ENCODE measurements around the gene TSPAN32.
A peak's percentile ranks its signal among the peaks of the same experiment; 100 is the strongest.

The TSPAN32 gene

GRCh38 chr11:2301631-2302305 lies at the start of gene TSPAN32, which contains the start of gene C11orf21:
Gene TSPAN32, plus strand, starts transcription at chr11:2302013. Its CDS starts 137 bp downstream, at chr11:2302150.
Gene C11orf21, minus strand, starts transcription at chr11:2301918. Its CDS starts 110 bp downstream, at chr11:2301808.
- DNase-seq (ENCODE audit: low read depth in 4 of 4, low spot score in 1 of 4) = peak in 1 of 4 experiments; percentile 52

DNA sequence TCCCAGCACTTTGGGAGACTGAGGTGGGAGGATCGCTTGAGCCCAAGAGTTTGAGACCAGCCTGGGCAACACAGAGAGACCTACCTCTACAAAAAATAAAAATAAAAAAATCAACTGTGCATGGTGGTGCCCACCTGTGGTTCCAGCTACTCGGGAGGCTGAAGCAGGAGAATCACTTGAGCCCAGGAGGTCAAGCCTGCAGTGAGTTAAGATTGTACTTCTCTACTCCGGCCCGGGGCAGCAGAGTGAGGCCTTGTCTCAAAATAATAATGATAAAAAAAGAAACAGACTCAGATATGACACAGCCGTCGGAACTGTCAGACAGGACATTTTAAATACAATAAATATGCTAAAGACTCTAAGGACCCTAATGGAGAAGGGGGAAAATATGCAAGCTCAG lies 49.8 kb upstream of the TSPAN32 start:
- DNase-seq (ENCODE audit: low read depth in 4 of 4, low spot score in 1 of 4) = no peak

DNA sequence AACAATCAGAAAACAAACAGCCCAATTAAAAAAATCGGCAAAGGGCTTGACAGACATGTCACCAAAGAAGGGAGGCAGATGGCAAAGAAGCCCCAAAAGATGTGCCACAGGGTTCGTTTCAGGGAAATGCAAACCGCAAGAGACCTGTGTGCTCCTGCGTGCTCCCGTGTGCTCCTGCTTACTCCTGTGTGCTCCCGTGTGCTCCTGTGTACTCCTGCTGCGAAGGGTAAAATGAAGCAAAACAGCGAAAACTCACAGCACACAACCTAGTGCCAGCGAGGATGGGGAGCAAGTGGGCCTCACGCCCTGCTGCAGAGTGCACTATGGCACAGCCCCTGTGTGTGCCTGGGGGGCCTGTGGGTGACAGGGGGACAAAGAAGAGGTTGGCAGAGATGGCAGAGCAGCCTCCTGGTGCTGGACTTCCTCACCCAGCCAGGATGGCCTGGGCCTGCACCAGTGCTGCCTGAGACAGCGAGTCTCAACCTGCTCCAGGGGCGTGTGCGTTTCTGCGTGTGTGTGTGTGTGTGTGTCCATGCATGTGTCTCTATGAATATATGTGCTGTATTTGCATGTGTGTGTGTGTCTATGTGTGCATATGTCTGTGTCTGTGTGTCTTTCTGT lies 45.4 kb upstream of the TSPAN32 start:
- no peak for DNase-seq (ENCODE audit: low read depth in 4 of 4, low spot score in 1 of 4)

DNA sequence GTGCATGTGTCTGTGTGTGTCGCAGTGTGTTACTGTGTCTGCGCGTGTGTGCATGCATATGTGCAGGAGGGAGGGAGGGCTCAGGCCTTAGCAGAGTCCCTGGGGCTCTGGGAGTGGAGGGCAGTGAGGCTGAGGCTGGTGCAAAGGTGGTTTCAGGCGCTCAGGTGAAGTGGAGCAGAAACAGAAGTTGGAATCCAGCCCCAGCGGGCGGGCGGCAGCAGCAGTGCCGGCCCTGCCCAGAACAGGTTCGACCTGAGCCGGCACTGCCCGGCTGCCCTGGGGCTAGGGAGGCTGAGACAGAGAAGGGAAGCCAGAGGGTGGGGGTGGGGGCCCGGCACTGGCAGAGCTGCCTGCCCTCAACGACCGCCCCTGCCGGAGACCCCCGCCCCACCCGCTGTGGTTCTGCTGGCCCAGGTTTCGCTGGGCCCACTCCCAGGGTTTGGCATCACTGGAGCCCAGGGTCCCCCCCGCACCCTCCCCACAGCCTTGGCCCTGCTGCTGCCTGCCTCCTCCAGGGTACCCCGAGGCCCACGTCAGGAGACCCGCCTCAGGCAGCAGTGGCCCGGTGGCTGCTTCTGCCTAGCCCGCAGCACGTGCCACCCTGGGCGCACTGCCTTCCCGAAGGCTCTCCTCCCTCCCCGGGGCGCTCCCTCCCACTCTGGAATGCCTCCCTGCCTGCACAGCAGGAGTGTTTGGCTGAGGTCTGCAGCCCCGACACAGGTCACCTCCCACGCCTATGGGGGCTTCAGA lies 44.7 kb upstream of the TSPAN32 start:
- DNase-seq (ENCODE audit: low read depth in 4 of 4, low spot score in 1 of 4) = no peak

DNA sequence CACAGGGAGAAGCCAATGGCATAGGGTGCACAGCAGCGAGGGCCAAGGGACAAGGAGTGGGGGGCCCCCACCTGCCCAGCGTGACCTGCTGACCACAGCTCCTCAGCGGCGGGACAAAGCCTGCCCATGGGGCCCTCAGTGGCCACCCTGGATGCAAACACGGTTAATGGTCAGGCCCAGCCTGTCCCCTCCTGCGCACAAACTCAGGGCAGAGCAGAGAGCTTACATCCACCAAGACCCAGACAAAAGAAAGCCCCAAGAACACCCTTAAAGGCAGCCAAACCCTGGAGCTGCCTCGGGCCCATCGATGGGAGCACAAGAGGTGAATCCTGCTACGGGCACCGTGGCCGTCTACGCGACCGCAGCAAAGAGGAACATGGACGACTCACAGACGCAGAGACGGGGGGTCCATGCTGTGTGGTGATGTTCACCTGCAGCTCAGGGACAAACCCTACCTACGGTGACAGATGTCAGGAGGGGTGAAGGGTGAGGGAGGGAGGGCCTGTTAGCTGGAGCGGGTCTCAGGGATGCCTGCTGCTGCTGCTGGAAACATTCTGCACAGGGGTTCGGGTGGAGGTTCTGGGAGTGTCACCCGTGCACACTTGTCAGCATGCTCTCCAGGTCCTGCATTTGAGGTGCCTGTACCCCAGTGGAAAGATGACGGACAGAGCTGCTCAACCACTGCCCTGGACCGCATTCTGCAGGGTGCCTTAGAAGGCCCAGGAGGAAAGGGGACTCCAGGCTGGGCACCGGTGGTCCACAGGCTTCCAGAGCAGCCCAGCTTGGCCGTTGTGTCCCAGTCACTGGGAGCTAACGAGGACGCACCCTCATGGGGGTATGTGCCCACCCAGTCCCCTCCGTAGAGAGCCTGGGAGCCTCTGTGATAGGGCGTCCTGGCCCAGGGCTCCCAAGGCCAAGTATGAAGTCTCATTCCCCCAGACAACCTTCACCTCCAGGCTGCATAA lies 43.0 kb upstream of the TSPAN32 start:
- DNase-seq (ENCODE audit: low read depth in 4 of 4, low spot score in 1 of 4) = no peak

- DNase-seq (ENCODE audit: low read depth in 4 of 4, low spot score in 1 of 4) = no peak
Measured at GRCh38 chr11:2259466-2259830, 42.4 kb upstream of the TSPAN32 start.

GRCh38 chr11:2259897-2260451 lies 41.8 kb upstream of the TSPAN32 start:
- no peak for DNase-seq (ENCODE audit: low read depth in 4 of 4, low spot score in 1 of 4)

DNA sequence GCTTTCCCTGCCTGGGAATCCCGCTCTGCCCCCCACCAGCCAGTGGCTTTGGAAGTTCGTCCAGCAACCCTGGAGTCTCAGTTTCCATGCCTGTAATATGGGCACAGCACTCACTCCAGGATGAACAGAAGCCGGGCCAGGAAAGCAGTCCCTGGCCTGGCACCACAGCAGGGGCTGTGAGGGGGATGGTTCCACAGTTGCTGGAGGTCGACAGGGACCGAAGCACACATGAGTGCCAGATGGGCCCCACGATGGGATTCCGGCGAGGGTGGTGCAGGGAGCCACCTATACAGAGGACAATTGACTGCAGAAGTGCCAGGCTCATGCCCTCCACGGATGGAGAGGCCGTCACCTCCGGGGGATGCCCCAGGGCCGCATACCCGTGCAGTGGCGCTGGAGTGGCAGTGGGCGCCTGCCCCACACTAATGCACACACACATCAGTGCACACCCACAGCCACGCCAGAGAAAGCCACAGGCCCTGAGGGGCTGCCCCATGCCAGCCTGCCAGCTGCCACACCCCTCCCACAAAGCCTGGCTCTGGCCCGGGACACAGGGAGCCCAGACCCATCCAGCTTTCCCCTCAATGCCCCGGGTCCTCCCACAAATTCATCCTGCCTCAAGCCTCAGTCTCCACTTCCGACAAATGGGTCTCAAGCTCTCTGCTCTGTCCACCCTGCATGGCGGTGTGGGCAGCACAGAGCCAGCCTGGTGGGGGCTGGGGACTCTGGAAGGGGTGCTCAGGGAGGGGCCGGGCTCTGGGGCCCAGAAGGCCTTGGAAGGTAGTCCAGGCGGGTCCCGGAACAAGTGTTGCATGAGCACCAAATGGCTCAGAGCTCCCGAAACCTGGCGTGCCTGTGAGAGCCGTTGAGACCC lies 41.1 kb upstream of the TSPAN32 start:
- DNase-seq (ENCODE audit: low read depth in 4 of 4, low spot score in 1 of 4) = no peak

GRCh38 chr11:2261436-2262230 lies 40.2 kb upstream of the TSPAN32 start:
- DNase-seq (ENCODE audit: low read depth in 4 of 4, low spot score in 1 of 4) = no peak

DNA sequence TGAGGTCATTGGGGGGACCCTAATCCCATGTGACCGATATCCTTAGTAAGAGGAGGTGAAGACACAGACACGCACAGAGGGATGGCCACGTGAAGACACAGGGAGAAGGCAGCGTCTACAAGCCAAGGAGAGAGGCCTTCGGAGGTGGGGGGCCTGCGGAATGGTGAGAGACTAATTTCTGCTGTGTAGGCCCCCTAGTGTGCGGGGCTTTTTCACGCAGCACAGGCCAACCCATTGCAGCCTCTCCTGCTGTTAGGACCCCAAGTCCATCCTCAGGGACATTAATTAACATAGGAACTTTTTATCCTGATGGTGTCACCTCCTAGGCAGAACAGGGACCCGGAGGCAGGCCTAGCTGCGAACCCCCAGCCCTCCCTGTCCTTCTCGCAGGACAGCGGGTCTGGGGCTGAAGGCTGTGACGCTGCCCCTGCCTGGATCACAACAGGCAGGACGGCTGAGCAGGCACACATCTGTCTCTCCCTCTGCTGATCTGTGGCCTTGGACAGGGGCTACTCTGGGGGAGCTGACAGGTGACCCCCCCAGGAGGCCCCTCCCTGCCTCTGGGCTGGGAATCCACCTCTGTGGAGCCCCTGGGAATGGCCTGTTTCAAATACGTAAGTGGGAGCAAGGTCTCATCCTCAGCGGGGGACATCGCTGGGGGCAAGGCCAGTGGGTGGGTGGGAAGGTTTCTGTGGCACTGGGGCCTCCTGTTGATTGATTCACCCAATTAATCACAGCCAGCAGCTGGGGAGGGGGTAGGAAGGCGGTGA lies 39.3 kb upstream of the TSPAN32 start:
- no peak for DNase-seq (ENCODE audit: low read depth in 4 of 4, low spot score in 1 of 4)

GRCh38 chr11:2263071-2263565 lies 38.7 kb upstream of the TSPAN32 start:
- DNase-seq (ENCODE audit: low read depth in 4 of 4, low spot score in 1 of 4) = no peak

DNA sequence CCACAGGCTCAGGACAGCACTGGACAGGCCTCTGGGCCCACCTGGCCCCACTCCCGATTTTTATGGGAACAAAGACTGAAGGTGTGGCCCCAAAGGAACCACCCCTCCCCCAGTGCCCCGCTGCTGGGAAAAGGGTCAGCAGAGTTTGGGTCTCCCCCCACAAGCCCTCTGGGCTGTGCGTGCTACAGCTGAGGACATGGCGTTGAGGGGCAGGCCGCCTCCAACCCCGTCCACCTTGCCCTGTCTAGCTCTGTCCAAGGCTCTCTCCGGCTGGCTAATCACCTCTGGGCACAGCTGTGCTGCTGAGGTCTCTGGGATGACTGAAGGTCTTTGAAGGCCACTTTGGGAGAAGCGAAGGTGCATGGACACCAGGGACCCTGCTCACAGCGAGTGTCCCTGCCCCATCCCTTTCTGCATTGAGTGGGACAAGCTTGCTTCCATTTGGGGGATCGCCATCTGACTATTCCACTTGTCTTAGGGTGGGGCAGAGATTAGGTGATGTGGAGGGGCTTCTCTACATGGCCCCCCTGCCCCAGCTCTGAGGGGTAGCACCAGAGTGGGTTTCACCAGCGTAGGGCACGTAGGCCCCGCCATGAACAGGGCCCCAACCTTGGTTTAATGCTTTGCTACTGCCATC lies 38.0 kb upstream of the TSPAN32 start:
- no peak for DNase-seq (ENCODE audit: low read depth in 4 of 4, low spot score in 1 of 4)

DNA sequence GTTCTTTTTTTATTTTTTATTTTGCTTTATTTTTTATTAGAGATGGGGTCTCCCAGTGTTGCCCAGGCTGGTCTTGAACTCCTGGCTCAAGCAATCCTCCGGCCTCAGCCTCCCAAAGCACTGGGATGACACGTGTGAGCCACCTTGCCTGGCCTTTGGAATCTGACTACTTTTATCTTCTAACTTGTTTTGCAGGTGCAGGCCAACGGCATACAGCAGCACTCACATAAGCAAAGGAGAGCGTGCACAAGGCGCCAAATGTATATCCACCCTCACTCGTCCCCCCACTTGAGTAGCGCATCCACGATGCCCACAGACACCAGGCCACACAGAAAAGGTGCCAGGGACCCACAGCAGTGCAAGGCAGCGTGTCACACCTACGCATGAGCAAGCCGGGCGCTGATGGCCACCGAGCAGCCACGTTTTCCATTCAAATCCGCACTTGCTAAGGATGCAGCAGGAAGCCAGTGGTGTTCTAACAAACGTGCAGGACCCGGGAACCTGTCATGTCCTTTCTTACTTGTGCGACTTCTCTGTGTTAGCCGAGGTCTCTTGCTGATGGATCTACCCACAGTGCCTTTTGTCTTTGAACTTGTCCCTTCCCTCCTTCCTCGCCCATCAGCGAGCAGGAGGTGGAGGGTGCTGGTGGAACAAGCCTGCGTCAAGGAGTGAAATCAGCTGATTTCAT lies 37.3 kb upstream of the TSPAN32 start:
- no peak for DNase-seq (ENCODE audit: low read depth in 4 of 4, low spot score in 1 of 4)

DNA sequence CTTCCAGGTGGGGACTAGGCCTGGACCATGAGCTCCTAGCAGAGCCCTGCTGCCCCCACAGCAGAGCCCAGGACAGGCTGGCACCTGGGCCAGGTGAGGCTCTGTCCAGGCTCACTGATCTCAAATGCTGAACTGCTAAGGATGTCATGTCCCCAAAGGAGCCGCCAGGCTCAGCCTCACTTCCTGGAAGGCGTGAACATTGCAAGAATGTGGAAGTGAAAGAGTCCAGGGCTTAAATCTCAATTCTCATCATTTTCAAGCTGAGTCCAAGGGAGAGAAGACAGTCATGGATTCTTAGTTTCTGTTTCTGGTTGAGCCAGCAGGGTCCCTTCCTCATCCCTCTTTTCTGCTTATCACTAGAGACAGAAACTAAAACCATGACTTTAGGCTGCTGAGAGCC lies 36.4 kb upstream of the TSPAN32 start:
- no peak for DNase-seq (ENCODE audit: low read depth in 4 of 4, low spot score in 1 of 4)

GRCh38 chr11:2265854-2266585 lies 35.8 kb upstream of the TSPAN32 start:
- DNase-seq (ENCODE audit: low read depth in 4 of 4, low spot score in 1 of 4) = no peak

DNA sequence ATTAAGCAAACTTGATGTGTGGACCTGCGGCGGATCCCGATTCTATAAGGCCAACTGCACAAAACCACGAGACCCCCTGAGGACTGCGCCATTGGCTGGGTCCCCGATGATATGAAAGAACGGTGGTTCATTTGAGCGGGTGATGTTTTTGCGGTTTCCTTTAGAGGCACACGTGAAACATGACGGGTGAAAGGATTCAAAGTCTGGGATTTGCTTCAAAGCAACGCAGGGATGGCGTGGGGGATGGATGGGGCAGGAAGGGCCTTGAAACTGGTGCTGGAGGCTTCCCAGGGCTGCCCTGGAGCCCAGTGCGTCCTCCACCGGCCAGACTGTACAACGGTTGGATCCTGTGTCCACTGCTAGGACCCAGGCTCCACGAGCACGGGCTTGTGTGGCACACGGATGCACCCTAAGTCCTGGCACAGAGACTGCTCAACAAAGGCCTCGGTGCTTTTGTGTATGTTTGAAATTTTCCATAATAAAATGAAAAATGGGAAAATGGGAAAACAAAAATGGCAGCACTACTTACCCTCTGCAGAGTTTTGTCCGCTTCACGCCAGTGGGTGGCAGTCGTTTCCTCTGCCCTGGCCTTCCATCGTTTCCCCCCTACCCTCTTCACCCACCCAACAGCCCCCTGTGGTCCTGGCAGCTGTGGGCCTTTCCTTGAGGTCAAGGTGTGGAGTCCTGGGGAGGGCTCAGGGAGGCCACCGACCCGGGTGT lies 35.1 kb upstream of the TSPAN32 start:
- no peak for DNase-seq (ENCODE audit: low read depth in 4 of 4, low spot score in 1 of 4)
